Upper lobe of left lung (tissue), 4 donors: ENCODE measurements around the gene ZNF239.

Experiments
- EP300 ChIP-seq, 4 donors: sonication (generic); formaldehyde crosslinking; IDR thresholded peaks; one replicate each; pipeline ENCODE4 v1.5.1; 2017; ENCODE audit warnings: antibody characterized with exemption in 4 of 4, control low read depth in 2 of 4
- POLR2A ChIP-seq, 4 donors: fragments of 450-650 bp; IDR thresholded peaks; one replicate each; pipeline ENCODE4 v1.5.1; 2016 to 2017; ENCODE audit warnings: antibody characterized with exemption in 4 of 4, mild to moderate bottlenecking in 2 of 4
- POLR2AphosphoS5 ChIP-seq, 2 donors: sonication (generic); formaldehyde crosslinking; IDR thresholded peaks; one replicate each; pipeline ENCODE4 v1.5.1; 2017; ENCODE audit warnings: antibody characterized with exemption in 2 of 2
- TF ChIP-seq, protein P1 (sequence below), 6 experiments: fragments of 450-650 bp in 4 of 6; fragments of 200-600 bp in 2 of 6; sonication (generic) in 2 of 6; IDR thresholded peaks; one replicate each; pipeline ENCODE4 v1.5.1; 2016 to 2019; ENCODE audit warnings: antibody characterized with exemption in 6 of 6

DNA sequence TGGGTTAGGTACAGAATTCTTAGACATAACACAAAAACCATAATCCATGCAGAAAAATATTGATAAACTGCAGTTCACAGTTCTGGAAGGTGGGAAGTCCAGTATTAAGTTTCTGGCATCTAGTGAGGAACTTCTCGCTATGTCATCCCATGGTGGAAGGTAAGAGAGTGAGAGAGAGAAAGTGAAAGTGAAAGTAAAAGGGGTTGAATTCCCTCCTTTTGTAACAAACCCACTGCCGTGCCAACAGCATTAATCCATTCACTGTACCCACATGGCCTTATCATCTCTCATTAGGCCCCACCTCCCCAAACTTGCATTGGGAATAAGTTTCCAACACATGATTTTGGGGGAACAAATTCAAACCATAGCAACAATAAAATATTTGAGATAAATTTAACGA lies 48.9 kb upstream of the ZNF239 start:
- TF ChIP-seq, protein P1, sequence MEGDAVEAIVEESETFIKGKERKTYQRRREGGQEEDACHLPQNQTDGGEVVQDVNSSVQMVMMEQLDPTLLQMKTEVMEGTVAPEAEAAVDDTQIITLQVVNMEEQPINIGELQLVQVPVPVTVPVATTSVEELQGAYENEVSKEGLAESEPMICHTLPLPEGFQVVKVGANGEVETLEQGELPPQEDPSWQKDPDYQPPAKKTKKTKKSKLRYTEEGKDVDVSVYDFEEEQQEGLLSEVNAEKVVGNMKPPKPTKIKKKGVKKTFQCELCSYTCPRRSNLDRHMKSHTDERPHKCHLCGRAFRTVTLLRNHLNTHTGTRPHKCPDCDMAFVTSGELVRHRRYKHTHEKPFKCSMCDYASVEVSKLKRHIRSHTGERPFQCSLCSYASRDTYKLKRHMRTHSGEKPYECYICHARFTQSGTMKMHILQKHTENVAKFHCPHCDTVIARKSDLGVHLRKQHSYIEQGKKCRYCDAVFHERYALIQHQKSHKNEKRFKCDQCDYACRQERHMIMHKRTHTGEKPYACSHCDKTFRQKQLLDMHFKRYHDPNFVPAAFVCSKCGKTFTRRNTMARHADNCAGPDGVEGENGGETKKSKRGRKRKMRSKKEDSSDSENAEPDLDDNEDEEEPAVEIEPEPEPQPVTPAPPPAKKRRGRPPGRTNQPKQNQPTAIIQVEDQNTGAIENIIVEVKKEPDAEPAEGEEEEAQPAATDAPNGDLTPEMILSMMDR (IDR thresholded peaks at IDR 0.05): no peak
- TF ChIP-seq POLR2A (IDR thresholded peaks at IDR 0.05) (no peak), POLR2AphosphoS5 (IDR thresholded peaks at IDR 0.05) (no peak), EP300 (IDR thresholded peaks at IDR 0.05) (no peak)
